HG03342 (cell line): ENCODE results near the gene MAP2K6.

Experiments
- ATAC-seq: cut with Tn5 transposase; IDR thresholded peaks from one replicate; pipeline ENCODE4 v1.9.1; 2021; ENCODE audit warnings: mild to moderate bottlenecking, moderate library complexity; ENCODE audit not compliant: unreplicated experiment

MAP2K6 gene

DNA sequence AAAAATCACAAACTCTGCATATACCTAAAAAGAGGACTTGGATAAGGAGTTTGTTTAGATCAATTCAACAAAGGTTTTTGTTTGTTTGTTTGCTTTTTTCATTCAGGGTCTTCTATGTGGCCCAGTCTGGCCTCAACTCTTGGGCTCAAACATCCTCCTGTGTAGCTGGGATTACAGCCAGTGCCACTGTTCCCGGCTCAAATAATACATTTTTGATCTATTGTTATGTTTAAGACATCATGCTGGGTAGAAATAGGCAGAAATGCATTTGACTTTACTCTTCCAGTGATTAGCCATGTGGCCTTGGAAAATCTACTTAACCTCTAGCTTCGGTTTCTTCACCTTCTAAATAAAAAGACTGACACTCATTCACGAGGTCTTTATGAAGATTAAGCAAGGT is 11.5 kb downstream of the MAP2K6 start:
- no peak for ATAC-seq

GRCh38 chr17:69427486-69428197 is 13.1 kb downstream of the MAP2K6 start:
- ATAC-seq, result no peak

DNA sequence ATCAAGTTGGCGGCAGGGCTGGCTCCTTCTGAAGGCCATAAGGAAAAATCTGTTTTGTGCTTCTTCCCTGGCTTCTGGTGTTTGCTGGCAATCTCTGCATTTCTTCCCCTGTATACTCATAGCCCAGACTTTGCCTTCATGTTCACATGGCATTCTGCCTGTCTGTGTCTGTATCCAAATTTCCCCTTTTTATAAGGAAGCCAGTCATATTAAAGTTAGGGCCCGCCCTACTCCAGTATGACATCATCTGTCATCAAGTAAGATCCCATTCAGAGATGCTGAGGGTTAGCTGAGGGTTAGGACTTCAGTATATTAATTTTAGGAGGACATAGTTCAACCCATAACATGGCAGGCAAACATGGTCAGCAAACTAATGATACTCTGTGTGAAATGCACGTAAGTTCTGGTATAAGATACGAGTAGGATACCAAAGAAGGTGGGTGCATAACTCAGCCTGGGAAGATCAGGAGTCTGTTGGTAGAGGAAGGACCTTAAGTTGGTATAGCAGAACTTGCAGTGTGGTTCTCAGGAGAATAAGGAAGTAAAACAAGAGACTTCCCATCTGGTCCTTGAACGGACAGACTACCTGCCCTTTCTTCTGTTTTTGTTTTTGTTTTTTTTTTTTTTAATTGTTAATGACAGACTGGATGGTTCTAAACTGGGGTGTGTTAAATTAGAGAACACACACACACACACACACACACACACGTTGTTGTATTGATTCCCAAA is 13.9 kb downstream of the MAP2K6 start:
- ATAC-seq, result no peak

GRCh38 chr17:69430488-69430887 is 16.0 kb downstream of the MAP2K6 start:
- no peak for ATAC-seq

DNA sequence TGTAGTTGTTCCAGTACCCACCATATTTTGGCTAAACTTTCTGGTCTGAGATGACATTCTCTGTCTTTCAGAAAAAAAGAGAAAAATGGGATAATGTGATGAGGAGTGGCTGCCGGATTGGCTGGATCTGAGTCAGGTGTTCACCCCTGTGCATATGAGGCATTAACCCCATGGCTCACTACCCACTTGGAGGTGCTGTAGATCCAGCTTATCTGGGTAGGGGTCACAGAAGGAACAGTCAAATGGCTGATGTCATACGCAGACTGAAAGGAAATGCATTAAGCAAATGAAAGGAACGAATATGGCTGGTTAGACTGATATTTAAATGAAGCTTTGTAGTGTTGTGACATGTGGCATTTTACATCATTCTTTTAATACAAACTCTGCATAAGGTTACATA is 17.3 kb downstream of the MAP2K6 start:
- no peak for ATAC-seq

- no peak for ATAC-seq
Measured at GRCh38 chr17:69433093-69433492, 18.6 kb downstream of the MAP2K6 start.

DNA sequence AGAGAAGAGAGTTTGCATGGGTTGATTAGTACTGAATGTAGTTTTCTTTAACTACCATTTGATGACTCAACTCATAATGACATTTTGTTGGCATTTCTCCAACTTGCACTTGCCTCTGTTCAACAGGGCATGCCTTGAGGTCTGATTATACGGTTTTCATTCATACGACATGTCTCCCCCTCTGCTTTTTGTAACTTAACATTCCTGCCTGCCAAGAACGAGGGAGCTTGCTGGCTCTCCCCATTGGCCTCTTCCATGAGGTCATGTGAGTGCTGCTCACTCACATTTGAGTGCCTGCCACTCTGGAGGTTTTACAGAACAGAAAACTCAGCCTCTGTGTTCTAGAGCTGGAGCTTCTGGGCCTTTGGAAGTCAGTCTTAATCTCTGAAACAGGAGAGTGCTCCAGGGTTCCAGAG is 19.7 kb downstream of the MAP2K6 start:
- ATAC-seq, result no peak

DNA sequence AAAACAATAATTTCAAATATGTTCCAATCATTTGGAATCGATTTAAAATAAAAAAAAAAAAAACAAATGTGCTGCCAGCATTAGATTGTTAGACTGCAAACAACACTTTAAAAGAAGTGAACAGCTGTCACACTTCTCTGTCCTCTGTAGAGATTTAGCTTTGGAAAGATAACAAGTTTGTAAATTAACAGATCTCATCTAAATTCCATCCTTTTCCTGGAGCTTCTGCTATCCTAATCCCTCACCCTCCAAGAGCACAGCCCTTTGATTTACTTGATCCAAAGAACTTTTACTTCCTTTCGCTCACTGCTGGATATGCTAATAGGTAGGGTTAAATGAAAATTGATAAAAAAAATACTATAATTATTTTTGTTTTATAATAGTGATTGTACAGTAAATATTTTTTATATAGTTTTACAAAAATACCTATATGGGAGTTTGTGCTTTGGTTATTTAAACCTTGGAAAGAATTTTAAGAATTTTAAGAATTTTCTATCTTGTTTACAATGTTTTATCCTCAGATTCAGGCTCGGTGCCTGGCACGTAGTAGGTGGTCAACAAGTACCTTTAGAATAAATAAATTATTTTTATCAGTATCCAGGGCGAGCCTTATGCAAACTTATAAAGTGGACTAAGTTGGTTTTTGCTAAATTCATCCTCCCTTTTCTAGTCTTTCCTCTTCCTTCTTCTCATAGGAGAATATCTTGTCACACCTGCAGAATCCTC is 21.6 kb downstream of the MAP2K6 start:
- no peak for ATAC-seq

- ATAC-seq, result no peak
Measured at GRCh38 chr17:69437475-69437874, 23.0 kb downstream of the MAP2K6 start.

DNA sequence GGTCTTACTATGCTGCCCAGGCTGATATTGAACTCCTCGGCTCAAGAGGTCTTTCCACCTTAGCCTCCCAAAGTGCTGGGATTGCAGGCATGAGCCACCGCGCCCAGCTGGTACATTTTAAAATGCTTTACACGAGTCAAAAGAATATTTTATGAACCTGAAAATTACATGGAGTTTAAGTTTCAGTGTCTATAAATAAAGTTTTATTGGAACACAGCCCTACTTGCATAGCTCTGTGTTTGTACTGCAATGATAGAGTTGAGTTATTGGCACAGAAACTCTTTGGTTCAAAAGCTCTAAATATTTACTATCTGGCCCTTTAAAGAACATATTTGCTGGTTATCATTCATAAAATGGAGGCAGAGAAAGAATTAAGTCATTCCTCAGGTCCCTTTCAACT is 24.3 kb downstream of the MAP2K6 start:
- no peak for ATAC-seq

GRCh38 chr17:69441179-69441578 is 26.7 kb downstream of the MAP2K6 start:
- ATAC-seq, result no peak

DNA sequence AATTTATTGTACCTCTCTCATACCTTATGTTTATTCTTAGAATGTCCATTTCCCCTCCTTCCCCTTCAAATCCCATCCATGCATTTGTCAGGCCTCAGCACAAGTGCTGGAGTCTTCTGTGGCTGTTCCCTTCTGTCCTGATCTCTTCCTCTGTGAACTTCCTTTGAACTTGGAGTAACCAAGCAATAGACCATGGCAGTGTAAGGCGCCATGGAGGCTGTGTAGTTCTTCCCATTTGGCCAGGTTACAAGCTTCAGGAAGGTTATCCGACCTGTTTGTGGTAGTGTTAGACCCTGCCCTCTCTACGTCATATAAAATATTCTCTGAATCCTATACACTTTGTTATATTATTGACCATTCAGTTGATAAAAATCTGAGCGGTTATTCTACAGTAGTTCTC is 28.6 kb downstream of the MAP2K6 start:
- no peak for ATAC-seq

GRCh38 chr17:69444023-69444422 is 29.5 kb downstream of the MAP2K6 start:
- ATAC-seq, result no peak

GRCh38 chr17:69445132-69445531 is 30.6 kb downstream of the MAP2K6 start:
- ATAC-seq, result no peak

- ATAC-seq, result no peak
Measured at GRCh38 chr17:69447726-69448125, 33.2 kb downstream of the MAP2K6 start.

- no peak for ATAC-seq
Measured at GRCh38 chr17:69448431-69449102, 34.1 kb downstream of the MAP2K6 start.

DNA sequence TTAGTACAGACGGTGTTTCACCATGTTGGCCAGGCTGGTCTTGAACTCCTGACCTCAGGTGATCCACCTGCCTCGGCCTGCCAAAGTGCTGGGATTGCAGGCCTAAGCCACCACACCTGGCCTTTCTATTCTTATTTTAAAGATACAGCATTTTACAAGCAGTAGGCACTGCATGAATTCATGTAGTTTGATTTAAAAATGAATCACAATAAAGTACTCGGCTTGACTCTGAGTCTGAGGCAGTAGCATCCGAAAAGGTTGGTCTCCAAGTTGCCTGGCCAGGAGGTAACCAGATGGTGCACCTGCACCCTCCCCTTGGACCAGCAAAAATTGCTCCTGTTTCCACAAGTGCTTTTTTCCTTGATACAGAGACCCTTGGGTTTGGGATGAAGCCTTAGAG is 35.6 kb downstream of the MAP2K6 start:
- ATAC-seq, result no peak

GRCh38 chr17:69450918-69451317 is 36.4 kb downstream of the MAP2K6 start:
- no peak for ATAC-seq

- ATAC-seq, result peak; percentile 76
Measured at GRCh38 chr17:69451416-69452394, 37.2 kb downstream of the MAP2K6 start.

DNA sequence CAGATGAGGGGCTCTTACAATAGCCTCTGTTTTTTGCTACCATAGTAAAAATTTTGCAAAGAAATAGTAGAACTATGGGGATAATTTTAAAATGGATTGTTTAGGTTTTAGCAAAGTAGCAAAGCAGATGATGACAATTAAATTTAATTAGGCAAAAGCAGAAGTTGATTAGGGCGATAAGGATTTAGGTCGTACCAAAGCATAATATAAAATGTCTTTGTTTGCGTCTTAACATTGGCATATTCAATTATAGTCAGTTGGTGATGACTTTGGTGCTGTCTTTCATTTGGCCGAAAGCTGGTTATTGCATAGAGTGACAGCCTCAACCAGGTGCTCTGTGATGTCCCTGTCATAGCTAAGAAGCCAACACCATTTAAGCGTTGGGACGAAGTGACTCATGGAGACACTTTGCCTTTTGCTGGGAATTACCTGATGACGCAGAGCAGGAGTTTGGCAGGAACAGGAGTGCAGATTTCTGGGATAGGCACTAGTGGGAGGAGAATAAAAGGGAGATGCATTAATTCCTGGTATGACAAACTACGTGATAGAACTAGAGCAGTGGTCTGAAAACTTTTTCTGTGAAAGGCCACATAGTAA is 38.3 kb downstream of the MAP2K6 start:
- no peak for ATAC-seq
